Ovary (tissue), 9 donors: ENCODE measurements around the gene ZNF354C. TPM values are rescaled to one million over a fixed set of nuclear protein-coding genes. Genes with fewer than 3 reads are reported as not detected.

Experiments
- DNase-seq, 5 donors: peaks; one replicate each; pipeline ENCODE4 v3.0.0-alpha.2; 2019 to 2020
- H3K27ac ChIP-seq, 2 donors: fragments of 200-600 bp; one replicate each; pipeline versions ENCODE4 v1.5.1 to v1.8.0; 2019 to 2022
- H3K27me3 ChIP-seq: fragments of 200-600 bp; one replicate; pipeline ENCODE4 v1.8.0; 2022
- H3K36me3 ChIP-seq: fragments of 200-600 bp; sonication (generic); one replicate; pipeline ENCODE4 v1.5.1; 2019
- H3K4me1 ChIP-seq: one replicate; pipeline ENCODE4 v1.8.1; 2013; ENCODE audit warnings: mild to moderate bottlenecking, moderate library complexity; ENCODE audit not compliant: insufficient read depth
- H3K4me3 ChIP-seq: fragments of 200-600 bp; sonication (generic); one replicate; pipeline ENCODE4 v1.5.1; 2017
- H3K9me3 ChIP-seq, 2 donors: fragments of 200-600 bp in 1 of 2; sonication (generic) in 1 of 2; one replicate each; pipeline versions ENCODE4 v1.5.1 to v1.8.1; 2013 to 2019; ENCODE audit warnings: mild to moderate bottlenecking in 1 of 2, moderate library complexity in 1 of 2
- CTCF ChIP-seq, 3 donors: fragments of 450-650 bp in 2 of 3; fragments of 200-600 bp in 1 of 3; IDR thresholded peaks; one replicate each; pipeline versions ENCODE4 v1.5.1 to v1.8.0; 2016 to 2022; ENCODE audit warnings: antibody characterized with exemption in 3 of 3, mild to moderate bottlenecking in 1 of 3
- EP300 ChIP-seq: sonication (generic); formaldehyde crosslinking; IDR thresholded peaks from one replicate; pipeline ENCODE4 v1.6.1; 2017; ENCODE audit warnings: antibody characterized with exemption
- POLR2A ChIP-seq: fragments of 450-650 bp; IDR thresholded peaks from one replicate; pipeline ENCODE4 v1.6.1; 2017; ENCODE audit warnings: antibody characterized with exemption, mild to moderate bottlenecking, moderate library complexity
- WGBS, 3 donors: extraction: QIAGEN DNeasy Blood & Tissue Kit in 1 of 3; methylation state at CpG; one replicate each; pipeline versions ENCODE4 v1.1.5 to v1.1.7; 2013 to 2017; 5-methylcytosine and 5-hydroxymethylcytosine counted together
- intact Hi-C, 4 donors: fragments of 100-400 bp; cut with DNase I; formaldehyde crosslinking; loops; one replicate each; pipeline versions ENCODE4 v1.11.0 to v1.15.1; 2022 to 2023
- polyA plus RNA-seq, 2 donors: library from polyadenylated mRNA; stranded (reverse); fragments of 200-250 nt in 1 of 2; fragments of 350-450 nt in 1 of 2; fragmentation: Illumina TruSeq in 1 of 2; extraction: RNeasy Lipid Tissue Mini Kit (QIAGEN cat#74804) in 1 of 2; gene quantifications; one replicate each; pipeline ENCODE4 v1.2.3, GENCODE V29; 2013 to 2014
- total RNA-seq, 7 donors: library from RNA; depleted of rRNA in 2 of 7; stranded (reverse); fragments of >200 nt in 2 of 7; fragmentation: NEBNext Ultra II Directional in 3 of 7; extraction: Animal tissue kit (Norgen Biotek cat#: 25700) in 3 of 7; gene quantifications; one replicate each; pipeline versions ENCODE4 v1.1.0 to v1.2.4, GENCODE V29; 2016 to 2023
- donor health status: DM: no; HTN: no; CAD: no; lungs with moderate emphysema.
- donor health status: DM: no; HTN: no; CAD: no.
- donor health status: Bipolar disorder and iron deficiency.
- donor health status: DM: yes; HTN: yes; CAD: no.
- donor health status: DM: no; HTN: no; CAD: no.
- donor health status: DM: yes; HTN: yes; CAD: no.

Gene ZNF354C
- total and polyA plus RNA-seq, 9 donors = 4.1 to 11.8 (median 9.4) TPM

- H3K4me1 ChIP-seq = no peaks in the 10 kb centered on the region
- intact Hi-C loops = no loop called here
- no peak for DNase-seq
- H3K36me3 ChIP-seq = no peaks in the 10 kb centered on the region
- TF ChIP-seq CTCF (IDR thresholded peaks at IDR 0.05) = no peak
- no peak for TF ChIP-seq POLR2A
- no peak for TF ChIP-seq EP300
- H3K9me3 ChIP-seq = no peaks in the 10 kb centered on the region
- no peaks in the 10 kb centered on the region for H3K27me3 ChIP-seq
- WGBS, 3 donors = 93 to 96% (median 96%) methylated on average over 21 of the region's 21 CpGs
- no peak overlapping the region for H3K4me3 ChIP-seq
- H3K27ac ChIP-seq = no peak overlapping the region
These were observed 64.2 kb downstream of the ZNF354C start for GRCh38 chr5:179124273-179124852.

- Histone ChIP-seq H3K9me3 (no peaks in the 10 kb centered on the region), H3K36me3 (no peaks in the 10 kb centered on the region), H3K27me3 (no peaks in the 10 kb centered on the region), H3K4me1 (no peaks in the 10 kb centered on the region), H3K27ac (no peak overlapping the region), H3K4me3 (no peak overlapping the region)
- WGBS, 3 donors = 94 to 95% (median 94%) methylated on average over 43 of the region's 43 CpGs
- intact Hi-C loops = no loop called here
- TF ChIP-seq POLR2A = no peak
- TF ChIP-seq EP300 = no peak
- peak in 1 of 5 donors; percentile 9 for DNase-seq
These were observed 64.9 kb downstream of the ZNF354C start for GRCh38 chr5:179124853-179125788.

GRCh38 chr5:179125789-179126505 lies 65.8 kb downstream of the ZNF354C start:
- intact Hi-C loops = no loop called here
- TF ChIP-seq CTCF (IDR thresholded peaks at IDR 0.05) = no peak
- no peak for TF ChIP-seq POLR2A
- TF ChIP-seq EP300 = no peak
- Histone ChIP-seq H3K27ac (no peak overlapping the region), H3K27me3 (no peaks in the 10 kb centered on the region), H3K4me1 (no peaks in the 10 kb centered on the region), H3K9me3 (no peaks in the 10 kb centered on the region), H3K36me3 (no peaks in the 10 kb centered on the region), H3K4me3 (no peak overlapping the region)
- 93 to 95% (median 94%) methylated on average over 24 to 25 of the region's 25 CpGs for WGBS, 3 donors
- DNase-seq = peak in 1 of 5 donors; percentile 12

GRCh38 chr5:179126506-179126991 lies 66.4 kb downstream of the ZNF354C start:
- H3K36me3 ChIP-seq = no peaks in the 10 kb centered on the region
- H3K27ac ChIP-seq = no peak overlapping the region
- no peaks in the 10 kb centered on the region for H3K4me1 ChIP-seq
- no peaks in the 10 kb centered on the region for H3K9me3 ChIP-seq
- WGBS, 3 donors = 87 to 89% (median 88%) methylated on average over 14 of the region's 14 CpGs
- intact Hi-C loops = no loop called here
- TF ChIP-seq POLR2A = no peak
- no peak for TF ChIP-seq EP300
- TF ChIP-seq CTCF (IDR thresholded peaks at IDR 0.05) = no peak
- H3K4me3 ChIP-seq = no peak overlapping the region
- DNase-seq = peak in 2 of 5 donors; percentile 3 to 17
- H3K27me3 ChIP-seq = no peaks in the 10 kb centered on the region
